HG03354 (cell line): ENCODE data around the gene FRMD4A.
A peak's percentile ranks its signal among the peaks of the same experiment; 100 is the strongest.

ENCODE experiments used
- ATAC-seq: cut with Tn5 transposase; IDR thresholded peaks from one replicate; pipeline ENCODE4 v1.9.1; 2021; ENCODE audit warnings: mild to moderate bottlenecking; ENCODE audit not compliant: unreplicated experiment, poor library complexity, severe bottlenecking

Gene FRMD4A

GRCh38 chr10:13669182-13669855 lies 661.4 kb downstream of the FRMD4A start:
- no peak for ATAC-seq

GRCh38 chr10:13668126-13668525 lies 662.6 kb downstream of the FRMD4A start:
- no peak for ATAC-seq

GRCh38 chr10:13665516-13666262 lies 665.0 kb downstream of the FRMD4A start:
- ATAC-seq, result no peak

GRCh38 chr10:13661256-13661655 lies 669.5 kb downstream of the FRMD4A start:
- no peak for ATAC-seq

- ATAC-seq, result no peak
Measured at GRCh38 chr10:13660551-13660920, 670.2 kb downstream of the FRMD4A start.

GRCh38 chr10:13659887-13660550 lies 670.7 kb downstream of the FRMD4A start:
- ATAC-seq, result no peak

GRCh38 chr10:13658871-13659685 lies 671.6 kb downstream of the FRMD4A start:
- ATAC-seq, result no peak

GRCh38 chr10:13658264-13658663 lies 672.5 kb downstream of the FRMD4A start:
- no peak for ATAC-seq

GRCh38 chr10:13657101-13657680 lies 673.5 kb downstream of the FRMD4A start:
- ATAC-seq, result no peak

- no peak for ATAC-seq
Measured at GRCh38 chr10:13656337-13657100, 674.2 kb downstream of the FRMD4A start.

GRCh38 chr10:13654846-13655245 lies 675.9 kb downstream of the FRMD4A start:
- no peak for ATAC-seq

- no peak for ATAC-seq
Measured at GRCh38 chr10:13654118-13654830, 676.5 kb downstream of the FRMD4A start.

GRCh38 chr10:13652860-13653259 lies 677.9 kb downstream of the FRMD4A start:
- no peak for ATAC-seq

GRCh38 chr10:13651969-13652720 lies 678.6 kb downstream of the FRMD4A start:
- no peak for ATAC-seq

GRCh38 chr10:13650961-13651360 lies 679.8 kb downstream of the FRMD4A start:
- ATAC-seq, result no peak

GRCh38 chr10:13649844-13650520 lies 680.7 kb downstream of the FRMD4A start:
- ATAC-seq, result peak; percentile 65

- ATAC-seq, result no peak
Measured at GRCh38 chr10:13648425-13648824, 682.3 kb downstream of the FRMD4A start.
